ENCODE results near the gene PPP1R13B. TPM values are rescaled to one million over a fixed set of nuclear protein-coding genes. Genes with fewer than 3 reads are reported as not detected.
A peak's percentile ranks its signal among the peaks of the same experiment; 100 is the strongest.

Gene PPP1R13B
- total RNA-seq, 2 donors from 2014 or later = 10.0 to 10.4 TPM

GRCh38 chr14:103745424-103745823, 102.0 kb downstream of the PPP1R13B start:
- no peaks in the 10 kb centered on the region for H3K9me3 Mint-ChIP-seq
- no peak for ATAC-seq (replicated peaks)
- no peak overlapping the region for H3K27ac Mint-ChIP-seq
- H3K4me3 Mint-ChIP-seq = no peak overlapping the region
- peaks cover 15% of the 10 kb centered on the region for H3K36me3 Mint-ChIP-seq (ENCODE audit: low read depth)
- no peaks in the 10 kb centered on the region for H3K4me1 Mint-ChIP-seq
- H3K27me3 Mint-ChIP-seq = no peaks in the 10 kb centered on the region

GRCh38 chr14:103744621-103745395, 102.6 kb downstream of the PPP1R13B start:
- ATAC-seq (replicated peaks) = no peak
- Mint-ChIP-seq H3K9me3 (no peaks in the 10 kb centered on the region), H3K4me1 (no peaks in the 10 kb centered on the region), H3K36me3 (ENCODE audit: low read depth) (peaks cover 14% of the 10 kb centered on the region), H3K4me3 (no peak overlapping the region), H3K27ac (no peak overlapping the region), H3K27me3 (no peaks in the 10 kb centered on the region)

GRCh38 chr14:103743691-103744090, 103.7 kb downstream of the PPP1R13B start:
- Mint-ChIP-seq H3K27ac (no peak overlapping the region), H3K27me3 (no peaks in the 10 kb centered on the region), H3K4me3 (no peak overlapping the region), H3K36me3 (ENCODE audit: low read depth) (peaks cover 11% of the 10 kb centered on the region), H3K9me3 (no peaks in the 10 kb centered on the region), H3K4me1 (no peaks in the 10 kb centered on the region)
- ATAC-seq (replicated peaks) = no peak

GRCh38 chr14:103742499-103743255, 104.7 kb downstream of the PPP1R13B start:
- H3K4me3 Mint-ChIP-seq = no peak overlapping the region
- H3K36me3 Mint-ChIP-seq (ENCODE audit: low read depth) = peaks cover 17% of the 10 kb centered on the region
- H3K9me3 Mint-ChIP-seq = no peaks in the 10 kb centered on the region
- no peak for ATAC-seq (replicated peaks)
- no peaks in the 10 kb centered on the region for H3K4me1 Mint-ChIP-seq
- no peaks in the 10 kb centered on the region for H3K27me3 Mint-ChIP-seq
- H3K27ac Mint-ChIP-seq = peak overlapping the region; percentile 50

GRCh38 chr14:103741876-103742275, 105.5 kb downstream of the PPP1R13B start:
- H3K9me3 Mint-ChIP-seq = no peaks in the 10 kb centered on the region
- ATAC-seq (replicated peaks) = no peak
- H3K27me3 Mint-ChIP-seq = no peaks in the 10 kb centered on the region
- H3K36me3 Mint-ChIP-seq (ENCODE audit: low read depth) = peaks cover 17% of the 10 kb centered on the region
- no peak overlapping the region for H3K27ac Mint-ChIP-seq
- no peaks in the 10 kb centered on the region for H3K4me1 Mint-ChIP-seq
- H3K4me3 Mint-ChIP-seq = no peak overlapping the region

- H3K4me3 Mint-ChIP-seq = no peak overlapping the region
- peaks cover 17% of the 10 kb centered on the region for H3K36me3 Mint-ChIP-seq (ENCODE audit: low read depth)
- H3K9me3 Mint-ChIP-seq = no peaks in the 10 kb centered on the region
- H3K4me1 Mint-ChIP-seq = no peaks in the 10 kb centered on the region
- no peaks in the 10 kb centered on the region for H3K27me3 Mint-ChIP-seq
- no peak for ATAC-seq (replicated peaks)
- no peak overlapping the region for H3K27ac Mint-ChIP-seq
Measured at GRCh38 chr14:103740991-103741689, 106.2 kb downstream of the PPP1R13B start.

- no peaks in the 10 kb centered on the region for H3K27me3 Mint-ChIP-seq
- no peak overlapping the region for H3K4me3 Mint-ChIP-seq
- H3K27ac Mint-ChIP-seq = peak overlapping the region; percentile 41
Measured at GRCh38 chr14:103739793-103740501, 107.4 kb downstream of the PPP1R13B start.

GRCh38 chr14:103739466-103739792, 107.9 kb downstream of the PPP1R13B start:
- ATAC-seq (replicated peaks) = no peak
- Mint-ChIP-seq H3K36me3 (ENCODE audit: low read depth) (peaks cover 23% of the 10 kb centered on the region), H3K27ac (peak overlapping the region; percentile 41), H3K9me3 (no peaks in the 10 kb centered on the region), H3K4me3 (no peak overlapping the region), H3K4me1 (no peaks in the 10 kb centered on the region), H3K27me3 (no peaks in the 10 kb centered on the region)

More at GRCh38 chr14:103739793-103740501, 107.4 kb downstream of the PPP1R13B start:
- Mint-ChIP-seq H3K9me3 (no peaks in the 10 kb centered on the region), H3K4me1 (no peaks in the 10 kb centered on the region), H3K36me3 (ENCODE audit: low read depth) (peaks cover 18% of the 10 kb centered on the region)
- ATAC-seq (replicated peaks) = no peak

GRCh38 chr14:103738701-103739451, 108.5 kb downstream of the PPP1R13B start:
- no peaks in the 10 kb centered on the region for H3K27me3 Mint-ChIP-seq

GRCh38 chr14:103738166-103738565, 109.2 kb downstream of the PPP1R13B start:
- Mint-ChIP-seq H3K9me3 (no peaks in the 10 kb centered on the region), H3K36me3 (ENCODE audit: low read depth) (peaks cover 34% of the 10 kb centered on the region), H3K27me3 (no peaks in the 10 kb centered on the region), H3K4me3 (no peak overlapping the region), H3K4me1 (no peaks in the 10 kb centered on the region), H3K27ac (no peak overlapping the region)
- ATAC-seq (replicated peaks) = no peak

More at GRCh38 chr14:103738701-103739451, 108.5 kb downstream of the PPP1R13B start:
- Mint-ChIP-seq H3K9me3 (no peaks in the 10 kb centered on the region), H3K4me1 (no peaks in the 10 kb centered on the region), H3K4me3 (no peak overlapping the region), H3K27ac (peak overlapping the region; percentile 41), H3K36me3 (ENCODE audit: low read depth) (peaks cover 26% of the 10 kb centered on the region)
- no peak for ATAC-seq (replicated peaks)

GRCh38 chr14:103737432-103738045, 109.8 kb downstream of the PPP1R13B start:
- peaks cover 38% of the 10 kb centered on the region for H3K36me3 Mint-ChIP-seq (ENCODE audit: low read depth)
- H3K4me1 Mint-ChIP-seq = no peaks in the 10 kb centered on the region
- H3K4me3 Mint-ChIP-seq = no peak overlapping the region
- H3K27me3 Mint-ChIP-seq = no peaks in the 10 kb centered on the region
- no peak overlapping the region for H3K27ac Mint-ChIP-seq
- no peak for ATAC-seq (replicated peaks)
- no peaks in the 10 kb centered on the region for H3K9me3 Mint-ChIP-seq

- ATAC-seq (replicated peaks) = no peak
- H3K4me3 Mint-ChIP-seq = no peak overlapping the region
- H3K27ac Mint-ChIP-seq = no peak overlapping the region
- no peaks in the 10 kb centered on the region for H3K27me3 Mint-ChIP-seq
- no peaks in the 10 kb centered on the region for H3K4me1 Mint-ChIP-seq
- peaks cover 34% of the 10 kb centered on the region for H3K36me3 Mint-ChIP-seq (ENCODE audit: low read depth)
- H3K9me3 Mint-ChIP-seq = no peaks in the 10 kb centered on the region
Measured at GRCh38 chr14:103736546-103737431, 110.6 kb downstream of the PPP1R13B start.

All from activated T-helper 17 cell treated with anti-CD3 and anti-CD28 coated beads, Interleukin-2, amount 50 U/mL, for 72 hours (primary cell).